ENCODE data around the gene SSBP2. TPM values are rescaled to one million over a fixed set of nuclear protein-coding genes. Genes with fewer than 3 reads are reported as not detected.

Gene SSBP2
- total RNA-seq, 4 donors from 2014 or later = 48.6 to 80.4 (median 71.9) TPM

DNA sequence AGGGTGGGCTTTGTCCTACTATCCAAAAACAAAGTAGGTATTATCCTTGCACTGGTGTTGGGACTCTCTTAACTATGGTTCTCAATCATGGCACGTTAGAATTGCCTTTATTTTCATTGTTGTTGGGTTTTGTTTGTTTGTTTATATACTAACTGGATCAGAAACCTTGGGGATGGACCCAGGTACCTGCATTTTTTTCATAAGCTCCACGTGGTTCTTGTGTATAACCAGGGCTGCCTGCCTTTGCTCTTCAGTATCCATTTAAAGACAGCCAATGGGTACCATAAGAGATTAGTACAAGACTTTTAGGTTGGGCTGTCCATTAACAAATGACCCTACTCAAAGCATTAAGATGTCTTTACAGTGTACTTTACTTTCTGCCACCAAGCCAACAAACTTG is 2.5 kb upstream of the SSBP2 start:
- TF ChIP-seq, protein P1, sequence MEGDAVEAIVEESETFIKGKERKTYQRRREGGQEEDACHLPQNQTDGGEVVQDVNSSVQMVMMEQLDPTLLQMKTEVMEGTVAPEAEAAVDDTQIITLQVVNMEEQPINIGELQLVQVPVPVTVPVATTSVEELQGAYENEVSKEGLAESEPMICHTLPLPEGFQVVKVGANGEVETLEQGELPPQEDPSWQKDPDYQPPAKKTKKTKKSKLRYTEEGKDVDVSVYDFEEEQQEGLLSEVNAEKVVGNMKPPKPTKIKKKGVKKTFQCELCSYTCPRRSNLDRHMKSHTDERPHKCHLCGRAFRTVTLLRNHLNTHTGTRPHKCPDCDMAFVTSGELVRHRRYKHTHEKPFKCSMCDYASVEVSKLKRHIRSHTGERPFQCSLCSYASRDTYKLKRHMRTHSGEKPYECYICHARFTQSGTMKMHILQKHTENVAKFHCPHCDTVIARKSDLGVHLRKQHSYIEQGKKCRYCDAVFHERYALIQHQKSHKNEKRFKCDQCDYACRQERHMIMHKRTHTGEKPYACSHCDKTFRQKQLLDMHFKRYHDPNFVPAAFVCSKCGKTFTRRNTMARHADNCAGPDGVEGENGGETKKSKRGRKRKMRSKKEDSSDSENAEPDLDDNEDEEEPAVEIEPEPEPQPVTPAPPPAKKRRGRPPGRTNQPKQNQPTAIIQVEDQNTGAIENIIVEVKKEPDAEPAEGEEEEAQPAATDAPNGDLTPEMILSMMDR (IDR thresholded peaks at IDR 0.05; ENCODE audit: low read depth) = no peak

DNA sequence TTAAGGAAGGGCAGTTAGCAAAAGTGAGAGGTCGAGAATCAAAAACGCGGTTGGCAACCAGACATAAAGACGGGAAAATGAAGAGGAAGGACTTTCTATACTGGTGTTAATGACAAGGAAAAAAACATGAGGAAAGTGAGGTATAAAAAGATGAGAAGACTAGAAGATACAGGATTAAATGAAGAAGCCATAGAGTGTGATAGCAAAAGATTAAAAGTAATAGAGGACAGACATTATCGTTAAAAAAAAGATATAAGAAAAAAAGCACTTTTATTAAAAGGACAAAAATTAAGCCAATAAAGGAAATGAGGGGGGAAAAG is 1.7 kb upstream of the SSBP2 start:
- TF ChIP-seq, protein P1 (IDR thresholded peaks at IDR 0.05; ENCODE audit: low read depth) = no peak

DNA sequence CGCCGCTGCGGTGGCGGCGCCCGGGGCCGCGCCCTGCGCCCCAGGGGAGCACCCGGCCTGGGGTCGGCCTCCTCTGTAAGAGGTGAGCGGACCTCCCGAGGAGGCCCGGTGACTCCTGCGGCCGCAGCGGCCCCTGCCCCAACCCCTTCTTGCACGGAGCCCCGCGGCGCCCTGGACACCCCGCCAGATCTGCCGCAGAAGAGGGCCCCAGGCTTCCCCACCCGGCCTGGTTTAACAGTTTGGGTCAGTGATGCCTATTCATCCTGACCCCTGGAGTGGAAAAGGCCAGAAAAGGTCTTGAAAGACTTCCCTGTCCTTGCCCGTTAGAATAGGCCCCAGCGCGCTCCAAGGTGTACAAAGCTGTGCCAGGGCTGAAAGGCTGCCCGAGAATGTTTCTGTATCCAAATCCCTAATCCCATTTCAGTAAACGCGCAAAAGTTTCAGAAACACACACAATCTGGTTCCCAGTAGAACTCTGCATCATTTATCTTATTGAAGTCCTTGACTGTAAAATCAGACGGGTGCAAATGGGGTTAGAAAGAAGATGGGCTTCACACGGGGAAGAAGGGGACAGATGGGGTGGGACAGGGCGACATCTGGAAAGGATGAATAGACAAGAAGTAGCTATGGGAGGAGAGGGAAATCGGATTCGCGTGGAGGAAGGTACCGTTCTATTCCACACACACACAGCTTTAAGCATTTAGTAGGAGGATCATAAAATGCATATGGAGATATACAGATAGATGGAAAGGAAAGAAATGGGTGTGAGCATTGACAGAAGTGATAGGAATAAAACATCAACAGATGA is 1.1 kb upstream of the SSBP2 start:
- TF ChIP-seq, protein P1 (IDR thresholded peaks at IDR 0.05; ENCODE audit: low read depth) = no peak

DNA sequence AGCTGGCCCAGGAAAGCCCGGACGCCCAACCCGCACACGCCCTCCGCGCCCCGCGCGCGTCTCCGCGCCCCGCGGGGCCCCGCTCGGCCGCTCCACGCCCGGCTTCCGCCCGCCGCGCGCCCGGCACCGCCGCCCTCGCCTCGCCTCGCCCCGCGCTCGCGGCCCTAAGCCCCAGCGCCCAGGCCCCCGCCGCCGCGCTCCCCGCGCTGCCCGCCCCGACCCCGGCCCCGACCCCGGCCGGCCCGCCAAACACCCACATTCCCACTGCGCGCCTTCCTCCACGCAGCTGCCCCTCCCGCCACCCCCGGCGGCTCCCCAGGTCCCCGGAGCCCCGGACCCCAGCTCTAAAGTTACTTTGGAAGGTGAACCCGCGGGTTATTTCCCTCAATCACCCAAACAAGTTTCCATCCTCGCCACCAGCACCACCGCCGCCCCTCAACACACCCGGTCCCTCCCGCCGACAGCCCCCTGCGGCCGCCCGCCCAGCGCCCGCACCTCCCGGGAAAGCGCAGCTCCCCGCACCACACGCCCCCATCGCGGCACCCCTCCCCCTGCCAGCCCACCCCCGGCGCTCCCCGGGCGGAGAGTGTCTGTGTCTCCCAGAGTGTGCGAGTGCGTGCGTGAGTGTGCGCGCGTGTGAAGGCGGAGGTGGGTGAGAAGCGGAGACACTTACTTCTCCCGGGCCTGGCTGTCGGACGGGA is 439 bp downstream of the SSBP2 start:
- TF ChIP-seq, protein P1 (IDR thresholded peaks at IDR 0.05; ENCODE audit: low read depth) = no peak

DNA sequence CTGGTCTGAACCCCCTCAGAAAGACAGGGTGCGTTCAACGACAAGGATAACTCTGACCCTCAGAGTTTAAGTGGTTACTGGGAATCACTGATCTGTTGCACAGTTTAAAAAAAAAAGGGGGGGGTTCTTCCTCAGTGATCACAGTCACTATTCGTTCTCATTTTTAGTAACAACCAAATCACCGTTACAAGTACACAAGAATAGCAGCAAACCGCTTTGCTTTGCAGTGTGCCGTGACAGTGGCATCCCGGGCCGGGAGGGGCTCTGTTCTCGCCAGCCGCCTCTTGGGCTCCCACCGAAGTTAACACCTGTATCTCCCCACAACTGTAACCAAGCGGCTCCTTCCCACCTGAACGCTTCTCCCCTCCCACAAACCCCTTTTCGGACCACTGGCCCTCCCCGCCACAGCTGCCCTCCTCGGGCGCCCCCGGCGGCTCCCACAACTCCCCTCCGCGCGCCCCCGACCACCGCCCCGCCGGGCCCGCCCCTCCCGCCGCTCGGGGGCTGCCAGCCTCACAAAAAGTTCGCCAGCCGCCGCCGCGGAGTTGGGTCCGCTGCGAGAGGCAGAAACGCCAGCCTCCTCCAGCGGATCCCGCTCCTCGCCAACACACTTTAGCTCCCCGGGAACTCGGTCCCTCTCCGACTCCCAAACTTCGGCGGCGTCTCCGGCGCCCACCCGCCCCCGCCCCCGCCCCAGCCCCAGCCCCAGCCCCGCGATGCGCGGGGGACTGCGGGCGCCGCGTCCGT is 1.2 kb downstream of the SSBP2 start:
- TF ChIP-seq, protein P1 (IDR thresholded peaks at IDR 0.05; ENCODE audit: low read depth) = no peak

DNA sequence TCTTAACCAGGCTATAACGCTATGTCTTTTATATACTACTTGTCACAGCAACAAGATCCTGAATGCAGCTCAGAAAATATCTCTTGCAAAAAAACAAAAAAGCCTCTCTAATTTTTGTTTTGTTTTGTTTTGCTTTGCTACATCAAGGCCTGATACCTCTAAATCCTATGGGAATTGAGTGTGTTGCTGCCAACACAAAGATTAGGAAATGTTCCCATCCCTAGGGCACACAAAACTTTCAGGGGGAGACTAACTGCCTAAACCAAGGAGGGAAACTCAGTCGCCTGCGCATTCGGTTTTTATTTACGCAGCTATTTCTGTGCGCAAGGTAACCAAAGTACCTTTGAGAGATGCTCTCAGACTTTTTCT is 1.7 kb downstream of the SSBP2 start:
- TF ChIP-seq, protein P1 (IDR thresholded peaks at IDR 0.05; ENCODE audit: low read depth) = no peak

DNA sequence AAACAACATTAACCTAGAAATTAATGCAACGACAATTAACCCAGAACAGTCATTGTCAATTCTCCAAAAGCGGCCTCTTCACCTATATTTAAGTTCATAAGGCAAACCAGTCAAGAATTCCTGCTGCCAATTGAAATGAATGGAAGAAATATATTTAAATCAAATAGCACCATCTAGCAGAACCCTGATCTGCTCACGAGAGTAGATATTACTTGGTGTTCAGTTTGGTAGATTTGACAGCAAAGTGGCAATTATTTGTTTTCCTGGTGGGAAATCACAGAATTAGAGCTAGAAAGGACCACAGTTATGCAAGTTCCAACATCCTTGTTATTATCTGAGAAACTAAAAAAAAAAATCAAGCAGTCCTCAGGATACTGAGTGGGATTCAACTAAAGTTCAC is 2.3 kb downstream of the SSBP2 start:
- TF ChIP-seq, protein P1 (IDR thresholded peaks at IDR 0.05; ENCODE audit: low read depth) = no peak

Measured in subcutaneous adipose tissue (tissue), 4 donors.